GM19099 (cell line): Measurements from ENCODE around the gene AGK.

Source experiments
- POLR2A ChIP-seq: IDR thresholded peaks from 3 replicates; pipeline ENCODE4 v1.6.1; 2011; ENCODE audit warnings: low read depth; ENCODE audit not compliant: insufficient read length; ENCODE audit errors: extremely low read depth

Gene AGK

DNA sequence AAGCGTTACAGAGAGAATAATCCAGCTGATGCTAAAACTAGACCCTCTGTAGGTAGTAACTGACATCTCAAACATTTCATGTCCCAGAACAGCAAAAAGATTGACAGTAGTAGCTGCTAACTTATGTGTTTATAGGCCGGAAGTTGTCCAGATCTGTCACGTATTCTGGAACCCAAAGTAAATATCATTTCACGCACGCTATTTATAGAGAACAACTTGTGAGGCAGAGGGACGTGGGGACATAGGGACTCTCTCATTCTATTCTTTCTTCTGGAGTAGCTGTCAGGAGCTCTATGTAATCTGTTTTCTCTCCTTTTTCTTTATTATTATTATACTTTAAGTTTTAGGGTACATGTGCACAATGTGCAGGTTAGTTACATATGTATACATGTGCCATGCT is 22.3 kb downstream of the AGK start:
- no peak for TF ChIP-seq POLR2A

DNA sequence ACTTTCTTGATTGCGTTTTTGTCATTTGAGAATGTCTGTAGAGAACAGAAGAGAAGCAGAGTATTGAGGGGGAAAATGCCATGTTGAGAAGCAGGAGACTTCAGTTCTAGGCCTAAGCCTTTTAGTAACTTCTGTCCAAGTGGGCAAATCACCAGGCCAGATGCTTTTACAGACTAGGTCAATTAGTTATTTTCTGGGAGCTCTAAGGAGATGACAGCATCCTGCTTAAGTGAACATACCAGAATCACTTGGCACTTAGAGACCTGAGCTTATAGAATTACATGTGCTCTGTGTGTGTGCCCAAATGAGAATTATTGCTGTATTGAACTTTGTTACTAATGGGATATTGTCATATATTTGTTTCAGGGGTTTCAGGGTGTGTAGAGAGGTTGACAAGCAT is 24.0 kb downstream of the AGK start:
- TF ChIP-seq POLR2A, result no peak

DNA sequence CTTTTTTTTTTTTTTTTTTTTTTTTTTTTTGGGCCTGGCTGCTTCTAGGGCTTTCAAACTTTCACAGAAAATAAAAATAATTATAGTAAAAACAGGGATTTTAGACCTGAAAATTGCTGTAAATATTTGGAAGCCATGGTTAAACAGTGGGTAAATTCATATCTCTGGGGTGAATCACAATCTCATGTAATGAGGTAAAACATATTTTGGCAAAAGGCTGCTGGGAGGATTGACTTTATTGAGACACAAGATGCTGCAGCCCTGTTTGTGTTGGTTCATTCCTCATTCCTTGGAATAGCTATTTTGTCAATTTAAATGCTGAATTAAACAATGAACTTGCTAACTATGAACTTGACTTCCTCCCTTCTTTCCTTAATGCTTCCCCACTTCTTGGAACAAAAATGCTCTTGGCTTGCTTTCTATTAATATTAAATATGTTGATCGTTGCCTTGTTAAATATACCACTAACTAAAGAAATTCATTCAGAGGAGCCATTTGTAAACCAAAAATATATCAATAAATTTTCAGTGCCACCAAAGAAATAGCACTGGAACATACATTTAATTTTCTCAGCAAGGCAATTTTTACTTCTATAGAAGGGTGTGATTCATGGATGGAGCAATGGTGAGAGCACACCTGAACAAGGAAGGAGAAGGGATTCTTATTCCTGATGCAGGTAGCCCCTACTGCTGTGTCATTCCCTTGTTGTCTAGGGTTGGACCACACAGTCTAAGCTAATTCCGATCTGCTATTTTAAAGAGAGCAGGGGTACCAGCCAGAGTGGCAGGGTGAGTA is 24.6 kb downstream of the AGK start:
- no peak for TF ChIP-seq POLR2A

DNA sequence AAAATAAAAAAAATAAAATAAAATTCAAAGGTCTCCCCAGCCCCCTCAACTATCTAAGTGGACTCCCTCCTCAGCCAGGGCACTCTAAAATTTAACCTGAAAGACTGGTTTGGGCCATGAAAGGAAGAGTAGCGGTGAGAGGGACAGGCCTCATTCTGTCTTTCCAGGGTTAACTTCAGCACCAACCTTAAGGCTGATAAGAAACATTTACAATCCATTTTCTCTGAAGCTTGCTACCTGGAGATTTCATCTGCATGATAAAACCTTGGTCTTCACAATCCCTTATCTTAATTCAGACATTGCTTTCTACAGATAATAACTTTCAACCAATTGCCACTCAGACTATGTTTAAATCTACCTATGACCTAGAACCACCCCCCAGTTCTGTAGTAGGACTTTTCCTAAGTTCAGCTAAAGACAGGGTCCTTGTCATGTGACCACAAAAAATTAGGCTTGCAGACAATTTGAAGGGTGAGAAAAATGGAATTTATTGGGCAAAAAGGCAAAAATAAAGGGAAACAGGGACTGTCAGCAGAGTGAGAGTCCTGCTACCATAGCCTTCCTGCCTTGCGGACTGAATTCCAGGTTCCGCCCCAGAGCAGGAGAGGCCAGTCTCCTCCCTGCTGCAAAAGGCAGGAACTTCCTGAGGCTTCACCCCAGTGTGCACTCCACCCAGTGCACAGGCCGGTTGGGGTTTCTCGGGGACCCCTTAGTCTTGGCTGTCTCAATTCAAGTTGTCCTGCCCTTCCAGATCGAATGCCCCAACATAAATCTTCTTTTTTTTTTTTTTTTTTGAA is 26.0 kb downstream of the AGK start:
- TF ChIP-seq POLR2A, result no peak

DNA sequence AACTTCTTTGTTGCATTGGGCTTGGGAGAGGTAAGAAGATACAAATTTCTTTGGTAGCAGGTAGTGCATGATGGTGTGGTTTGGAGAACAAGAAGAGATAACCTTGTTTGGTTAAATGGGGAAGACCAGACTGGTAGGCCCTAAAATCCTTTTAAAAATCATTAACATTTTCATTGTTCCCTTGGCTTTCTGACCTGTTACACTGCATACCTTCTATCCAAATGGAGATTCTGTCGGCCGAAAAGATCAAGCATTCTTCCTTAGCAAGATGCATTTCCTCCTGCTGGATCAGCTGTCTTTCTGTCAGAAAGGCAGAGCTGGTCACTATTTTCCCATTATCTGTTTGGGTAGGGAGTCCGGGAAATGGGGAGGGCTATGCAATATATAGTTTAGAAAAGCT is 33.7 kb downstream of the AGK start:
- TF ChIP-seq POLR2A, result no peak

DNA sequence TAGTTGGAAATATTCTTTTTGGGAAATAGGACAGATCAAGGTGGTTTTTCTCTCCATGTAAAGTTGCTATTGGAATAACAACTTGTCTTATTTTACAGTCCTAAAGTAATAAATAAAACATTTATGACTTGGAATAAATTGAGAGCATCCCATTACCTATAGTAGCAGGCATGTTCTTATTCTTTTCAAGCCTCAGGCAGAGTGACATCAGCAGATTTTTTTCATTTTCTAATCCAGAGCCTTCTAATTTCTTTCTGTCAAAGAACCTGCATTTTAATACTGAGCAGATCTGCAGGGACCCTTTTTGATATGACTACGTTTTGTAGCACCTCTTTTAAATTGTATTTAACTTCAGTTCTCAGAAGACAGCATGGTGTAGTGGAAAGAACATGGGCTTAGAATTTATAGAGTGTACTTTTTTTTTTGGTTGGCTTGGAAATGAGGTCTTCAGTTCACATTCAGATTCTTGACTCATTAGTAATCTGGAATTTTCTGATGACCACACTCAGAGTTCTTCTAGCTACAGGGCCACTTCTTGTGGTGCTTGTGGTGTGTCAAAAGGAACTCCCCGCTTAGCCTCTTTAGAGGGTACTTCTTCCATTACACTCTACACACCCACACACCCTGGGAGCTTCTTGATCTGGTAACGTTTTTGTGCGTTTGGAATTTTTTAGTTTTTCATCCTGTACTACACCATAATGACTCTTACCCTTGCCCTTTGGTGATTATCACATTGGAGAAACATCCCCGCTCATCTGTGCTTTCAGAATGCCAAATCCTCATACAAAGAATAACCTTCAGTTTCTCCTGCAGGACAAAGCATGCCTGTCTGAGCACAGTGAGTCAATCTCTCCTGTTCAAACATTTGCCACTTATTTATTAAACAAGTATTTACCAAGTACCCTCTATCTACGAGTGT is 34.6 kb downstream of the AGK start:
- no peak for TF ChIP-seq POLR2A

DNA sequence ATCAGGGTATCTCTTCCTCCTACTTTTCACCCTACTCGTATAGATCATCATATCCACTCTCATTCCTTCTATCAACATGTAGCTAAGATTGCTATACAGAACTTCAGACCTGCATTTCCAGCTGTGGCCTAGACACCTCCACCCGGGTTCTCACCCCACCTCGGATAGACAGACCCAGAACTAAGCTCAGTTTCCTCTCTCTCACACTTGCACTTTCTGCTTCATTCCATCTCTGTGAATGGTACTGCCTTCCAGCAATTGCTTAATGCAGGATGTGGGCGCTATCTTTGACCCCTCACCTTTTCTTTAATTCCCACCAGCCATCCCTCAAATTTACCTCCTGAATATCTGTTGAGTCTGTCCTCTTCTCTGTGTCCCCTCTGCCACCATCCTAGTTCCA is 35.7 kb downstream of the AGK start:
- TF ChIP-seq POLR2A, result no peak

DNA sequence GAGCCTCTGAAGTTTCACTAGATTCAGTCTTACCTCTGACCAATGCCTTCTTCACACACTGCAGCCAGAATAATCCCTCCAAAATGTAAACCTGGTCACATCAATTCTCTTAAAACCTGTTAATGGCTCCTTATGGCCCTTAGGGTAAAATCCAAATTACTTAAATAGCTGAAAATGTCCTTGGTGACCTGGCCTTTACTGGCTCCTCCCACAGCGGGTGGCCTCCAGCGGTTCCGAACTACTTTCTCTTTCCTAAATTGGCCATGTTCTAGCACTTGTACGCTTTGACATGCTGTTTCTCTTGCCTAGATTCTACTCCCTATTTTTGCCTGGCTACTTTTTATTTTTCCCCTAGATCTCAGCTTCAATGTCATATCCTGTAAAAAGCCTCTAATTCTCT is 36.1 kb downstream of the AGK start:
- TF ChIP-seq POLR2A, result no peak

DNA sequence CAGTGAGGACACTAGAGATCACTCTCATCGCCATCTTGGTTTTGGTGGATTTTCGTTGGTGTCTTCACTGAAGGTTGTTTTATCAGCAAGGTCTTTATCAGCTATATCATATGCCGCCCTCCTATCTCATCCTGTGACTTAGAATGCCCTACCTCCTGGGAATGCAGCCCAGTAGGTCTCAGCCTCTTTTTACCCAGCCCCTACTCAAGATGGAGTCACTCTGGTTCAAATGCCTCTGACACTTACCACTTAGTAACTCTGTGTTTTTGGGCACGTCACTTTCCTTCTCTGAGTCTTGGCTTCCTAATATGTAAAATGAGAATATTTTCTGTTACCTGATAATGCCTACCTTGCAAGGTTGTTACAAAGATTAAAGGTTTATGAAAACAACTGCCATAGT is 37.7 kb downstream of the AGK start:
- TF ChIP-seq POLR2A, result no peak

DNA sequence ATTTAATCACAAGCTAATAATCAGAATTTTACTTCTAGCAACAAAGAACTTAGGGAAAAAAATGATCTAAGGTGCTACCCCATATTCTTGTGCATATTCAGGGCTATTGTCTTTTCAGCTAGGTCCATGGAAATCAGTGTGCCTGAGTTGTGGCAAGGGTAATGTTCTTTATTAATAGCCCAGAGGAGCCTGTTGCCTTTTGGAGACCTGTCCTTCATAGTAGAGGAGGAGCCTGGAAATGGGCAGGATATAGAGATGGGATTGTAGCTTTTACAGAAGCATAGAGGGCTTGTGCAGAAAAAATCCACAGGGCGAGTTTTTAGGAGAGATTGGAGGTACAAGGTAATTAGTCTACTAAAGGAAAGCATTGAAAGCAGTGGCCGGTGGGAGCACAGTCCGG is 38.9 kb downstream of the AGK start:
- no peak for TF ChIP-seq POLR2A

DNA sequence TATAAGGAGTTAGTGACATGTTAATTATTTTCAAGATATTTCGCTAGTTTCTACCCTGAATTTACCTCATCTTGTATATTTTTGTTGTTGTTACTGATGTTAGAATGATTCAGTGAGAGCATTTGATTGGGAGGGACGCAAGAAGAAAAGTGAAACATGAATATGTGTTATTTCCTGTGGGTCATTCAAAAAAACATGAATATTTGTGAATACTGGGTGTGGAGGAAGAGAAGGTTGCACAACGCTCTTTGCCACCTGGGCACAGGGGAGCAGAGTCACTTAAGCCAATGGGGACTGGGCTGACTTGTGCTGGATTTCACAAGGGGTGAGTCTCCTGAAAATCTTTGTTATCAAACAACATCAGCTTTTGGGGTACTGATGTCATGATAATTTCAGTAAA is 39.5 kb downstream of the AGK start:
- TF ChIP-seq POLR2A, result no peak

DNA sequence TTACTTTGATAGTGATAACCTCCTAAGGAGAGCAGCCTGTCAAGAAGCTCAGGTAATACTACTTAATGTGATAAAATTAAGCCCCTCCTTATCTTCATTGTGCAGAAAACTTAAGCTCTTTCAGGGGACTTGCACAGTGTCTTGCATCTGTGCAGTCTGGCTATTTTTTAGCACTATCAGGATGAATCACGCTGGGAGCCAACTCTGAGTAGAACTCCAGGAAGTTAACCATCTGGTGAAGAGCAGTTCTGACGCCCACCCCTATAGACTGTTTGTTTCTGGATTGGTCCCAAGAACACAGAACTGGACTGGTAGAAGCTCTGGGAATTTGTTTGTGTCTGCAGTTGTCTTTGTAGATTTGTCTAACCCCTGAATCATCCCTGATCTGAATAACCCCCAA is 41.9 kb downstream of the AGK start:
- TF ChIP-seq POLR2A, result no peak

DNA sequence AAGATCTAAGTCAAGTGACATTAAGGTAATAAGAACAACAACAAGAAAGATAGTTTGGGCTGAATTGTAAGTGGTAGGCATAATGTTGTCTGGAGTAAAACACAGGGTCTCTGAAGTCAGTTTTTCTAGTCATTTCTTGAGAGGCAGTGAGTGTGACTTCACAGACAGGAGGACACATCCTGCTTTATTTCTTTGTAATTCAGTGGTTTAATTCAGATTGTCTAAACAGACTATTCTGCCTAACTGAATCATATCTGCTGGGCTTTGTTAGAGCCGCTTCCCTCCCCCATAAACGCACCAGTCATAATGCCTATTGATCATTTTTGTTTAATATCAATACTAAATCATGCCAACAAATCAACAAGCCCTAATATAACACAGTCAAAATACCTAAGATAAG is 46.8 kb downstream of the AGK start:
- TF ChIP-seq POLR2A, result no peak

DNA sequence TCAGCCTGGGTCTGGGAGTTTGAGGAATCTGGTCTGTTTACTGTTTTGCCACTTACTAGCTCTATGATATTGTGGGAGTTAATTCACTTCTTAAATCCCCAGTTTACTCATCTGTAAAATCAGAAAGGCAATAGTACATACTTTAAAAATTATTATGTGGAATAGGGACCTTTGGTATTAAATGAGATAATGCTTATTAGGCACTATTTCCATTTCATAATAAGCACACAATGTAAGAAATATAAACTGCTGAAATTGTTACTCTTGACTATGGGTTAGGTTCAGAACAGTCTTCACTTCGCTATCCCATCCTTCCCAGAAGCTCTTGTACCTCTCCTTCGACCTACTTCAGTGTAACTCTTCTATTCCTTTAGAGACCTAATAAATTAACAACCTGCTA is 47.2 kb downstream of the AGK start:
- TF ChIP-seq POLR2A, result no peak
